GM18867 (cell line): ENCODE data around the gene RASA2.
"Not testable (repeated sequence)": the region's sequence is repeated elsewhere in the genome, so short reads cannot be mapped to it uniquely, and the experiment has no call there.

Experiments
- ATAC-seq: cut with Tn5 transposase; IDR thresholded peaks from one replicate; pipeline ENCODE4 v1.9.1; 2021; ENCODE audit warnings: mild to moderate bottlenecking, moderate library complexity; ENCODE audit not compliant: unreplicated experiment

RASA2 gene

GRCh38 chr3:141532609-141533008 is 45.8 kb downstream of the RASA2 start:
- no peak for ATAC-seq

GRCh38 chr3:141536017-141536416 is 49.2 kb downstream of the RASA2 start:
- not testable (repeated sequence) for ATAC-seq

- ATAC-seq: no peak
Measured at GRCh38 chr3:141537856-141538255, 51.0 kb downstream of the RASA2 start.

- no peak for ATAC-seq
Measured at GRCh38 chr3:141538568-141539240, 51.9 kb downstream of the RASA2 start.

DNA sequence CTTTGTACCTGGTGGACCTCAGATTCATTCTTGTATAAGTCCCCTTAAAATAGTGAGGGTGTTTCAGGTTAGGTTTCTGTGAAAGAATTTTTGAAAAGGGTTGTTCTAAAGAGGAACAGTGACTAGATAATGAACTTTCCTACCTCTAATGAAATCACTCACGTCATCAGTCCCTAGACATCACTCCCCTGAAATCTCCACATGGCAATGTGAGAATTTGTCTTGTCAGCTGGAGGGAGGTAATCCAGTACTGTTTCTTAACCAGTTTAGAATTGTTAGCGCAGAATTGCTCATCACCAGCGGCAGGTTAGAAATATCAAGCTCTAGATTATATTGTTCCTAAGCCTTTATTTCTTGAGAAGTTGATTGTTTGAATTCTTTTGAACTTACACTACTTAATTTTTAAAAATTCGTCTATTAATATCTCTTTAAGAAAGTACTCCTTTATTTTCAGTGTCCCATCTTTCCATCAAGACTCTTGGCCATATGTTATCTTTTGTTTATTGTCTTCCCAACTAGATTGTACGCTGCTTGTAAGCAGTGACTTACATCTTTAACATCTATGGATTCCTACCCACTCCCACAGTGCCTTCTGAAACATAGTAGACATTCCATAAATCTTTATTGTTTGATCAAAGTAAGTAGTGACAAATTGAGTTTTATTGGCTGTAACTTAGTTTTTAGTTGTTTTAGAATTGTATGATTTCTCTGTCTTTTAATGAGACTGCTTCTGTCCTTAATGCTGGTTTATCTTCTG is 52.8 kb downstream of the RASA2 start:
- no peak for ATAC-seq

DNA sequence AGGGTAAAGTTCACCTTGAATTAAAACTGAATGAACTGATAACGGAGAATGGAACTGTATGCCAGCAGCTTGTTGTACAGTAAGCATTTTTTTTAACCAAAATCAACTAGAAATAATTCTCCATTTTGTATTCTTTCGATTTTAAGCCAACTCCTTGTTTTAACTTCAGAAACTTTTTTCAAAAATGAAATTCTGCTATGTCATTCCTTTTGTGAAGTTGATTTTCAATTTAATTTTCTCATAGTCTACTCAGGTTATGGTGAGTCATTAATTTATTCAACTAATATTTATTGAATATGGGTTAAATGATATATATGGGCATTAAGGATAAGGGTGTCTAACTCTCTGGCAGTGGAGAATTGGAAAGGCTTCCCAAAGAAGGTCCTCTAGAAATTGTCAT is 53.7 kb downstream of the RASA2 start:
- no peak for ATAC-seq

DNA sequence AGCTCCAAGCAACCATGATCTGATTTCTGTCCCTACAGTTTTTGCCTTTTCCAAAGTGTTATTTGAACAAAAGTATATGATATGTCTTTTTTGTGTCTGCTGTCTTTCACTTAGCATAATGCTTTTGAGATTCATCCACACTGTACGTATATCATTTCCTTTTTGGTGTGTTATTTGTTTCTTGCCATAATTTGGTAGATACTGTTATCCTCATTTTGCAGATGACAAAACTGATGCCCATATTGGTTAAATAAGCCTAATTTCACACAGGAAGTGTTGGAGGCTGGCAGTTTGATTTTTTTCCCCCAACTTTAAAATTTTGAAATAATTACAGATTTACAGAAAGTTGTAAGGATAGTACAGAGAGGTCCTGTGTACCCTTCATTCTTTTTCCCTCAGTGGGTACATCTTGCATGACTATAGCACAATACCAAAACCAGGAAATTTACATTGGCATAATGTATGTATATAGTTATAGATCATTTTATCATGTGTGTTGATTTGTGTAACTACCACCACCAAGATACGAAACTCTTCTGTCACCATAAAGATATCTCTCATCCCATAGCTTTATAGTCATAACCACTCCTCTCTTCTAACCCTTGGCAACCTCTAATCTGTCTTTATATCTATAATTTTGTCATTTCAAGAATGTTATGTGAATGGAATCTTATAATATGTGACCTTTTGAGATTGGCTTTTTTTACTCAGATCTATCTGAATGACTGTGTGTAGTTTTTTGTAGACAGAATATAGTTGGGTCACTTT is 55.6 kb downstream of the RASA2 start:
- ATAC-seq: no peak

GRCh38 chr3:141542989-141543388 is 56.2 kb downstream of the RASA2 start:
- no peak for ATAC-seq

DNA sequence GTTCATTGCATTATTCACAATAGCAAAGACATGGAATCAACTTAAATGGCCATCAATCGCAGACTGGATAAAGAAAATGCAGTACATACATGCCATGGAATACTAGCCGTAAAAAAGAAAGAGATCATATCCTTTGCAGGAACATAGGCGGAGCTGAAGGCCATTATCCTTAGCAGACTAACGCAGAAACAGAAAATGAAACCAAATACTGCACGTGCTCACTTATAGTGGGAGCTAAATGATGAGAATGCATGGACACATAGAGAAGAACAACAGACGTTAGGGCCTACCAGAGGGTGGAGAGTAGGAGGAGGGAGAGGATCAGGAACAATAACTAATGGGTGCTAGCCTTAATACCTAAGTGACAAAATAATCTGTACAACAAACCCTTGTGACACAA is 57.9 kb downstream of the RASA2 start:
- no peak for ATAC-seq

GRCh38 chr3:141546081-141546480 is 59.3 kb downstream of the RASA2 start:
- no peak for ATAC-seq

DNA sequence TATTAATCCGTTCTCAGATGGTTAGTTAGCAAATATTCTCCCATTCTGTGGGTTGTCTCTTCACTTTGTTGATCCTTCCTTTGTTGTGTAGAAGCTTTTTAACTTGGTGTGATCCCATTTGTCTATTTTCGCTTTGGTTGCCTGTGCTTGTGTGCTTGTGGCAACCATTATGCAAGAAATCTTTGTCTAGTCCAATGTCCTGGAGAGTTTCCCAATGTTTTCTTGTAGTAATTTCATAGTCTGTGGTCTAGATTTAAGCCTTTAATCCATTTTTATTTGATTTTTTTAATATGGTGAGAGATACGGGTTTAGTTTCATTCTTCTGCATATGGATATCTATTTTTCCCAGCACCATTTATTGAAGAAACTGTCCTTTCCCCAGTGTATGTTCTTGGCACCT is 59.8 kb downstream of the RASA2 start:
- no peak for ATAC-seq

DNA sequence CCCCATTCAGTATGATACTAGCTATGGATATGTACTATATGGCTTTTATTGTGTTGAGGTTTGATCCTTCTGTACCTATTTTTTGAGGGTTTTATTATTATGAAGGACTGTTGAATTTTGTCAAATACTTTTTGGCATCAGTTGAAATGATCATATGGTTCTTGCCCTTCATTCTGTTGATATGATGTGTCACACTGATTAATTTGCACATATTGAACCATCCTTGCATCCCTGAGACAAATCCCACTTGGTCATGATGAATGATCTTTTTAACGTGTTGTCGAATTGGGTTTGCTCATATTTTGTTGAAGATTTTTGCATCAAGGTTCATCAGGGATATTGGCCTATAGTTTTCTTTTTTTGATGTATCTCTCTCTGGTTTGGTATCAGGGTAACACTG is 61.0 kb downstream of the RASA2 start:
- no peak for ATAC-seq

DNA sequence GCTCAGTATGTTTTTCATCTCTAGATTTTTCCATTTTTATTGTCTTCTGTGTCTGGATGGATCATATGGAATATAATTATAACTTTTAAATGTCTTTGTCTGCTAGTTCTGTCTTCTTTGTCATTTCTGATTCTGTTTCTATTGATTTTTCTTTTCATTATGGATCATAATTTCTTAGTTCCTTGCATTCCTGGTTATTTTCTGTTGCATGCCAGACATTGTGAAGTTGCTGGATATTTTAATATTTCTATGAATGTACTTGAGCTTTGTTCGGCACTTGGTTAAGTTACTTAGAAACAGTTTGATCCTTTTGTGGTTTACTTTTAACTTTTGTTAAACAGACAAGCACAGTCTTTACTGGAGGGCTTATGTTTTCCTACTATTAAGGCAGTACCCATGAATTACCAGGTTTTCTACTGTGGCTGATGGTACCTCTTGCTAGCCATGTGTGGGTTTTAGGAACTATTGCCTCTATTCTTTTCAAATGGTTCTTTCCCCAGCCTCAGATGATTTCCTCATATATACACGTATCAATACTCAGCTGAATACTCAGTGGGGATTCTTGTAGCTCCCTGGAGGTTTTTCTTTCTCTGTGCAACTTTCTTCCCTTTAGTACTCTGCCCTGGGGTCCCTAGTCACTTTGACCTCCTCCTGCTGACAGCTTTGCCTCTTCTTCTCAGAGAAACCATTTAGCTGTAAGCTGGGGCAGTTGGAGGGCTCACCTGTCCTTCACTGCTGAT is 64.3 kb downstream of the RASA2 start:
- ATAC-seq: no peak

DNA sequence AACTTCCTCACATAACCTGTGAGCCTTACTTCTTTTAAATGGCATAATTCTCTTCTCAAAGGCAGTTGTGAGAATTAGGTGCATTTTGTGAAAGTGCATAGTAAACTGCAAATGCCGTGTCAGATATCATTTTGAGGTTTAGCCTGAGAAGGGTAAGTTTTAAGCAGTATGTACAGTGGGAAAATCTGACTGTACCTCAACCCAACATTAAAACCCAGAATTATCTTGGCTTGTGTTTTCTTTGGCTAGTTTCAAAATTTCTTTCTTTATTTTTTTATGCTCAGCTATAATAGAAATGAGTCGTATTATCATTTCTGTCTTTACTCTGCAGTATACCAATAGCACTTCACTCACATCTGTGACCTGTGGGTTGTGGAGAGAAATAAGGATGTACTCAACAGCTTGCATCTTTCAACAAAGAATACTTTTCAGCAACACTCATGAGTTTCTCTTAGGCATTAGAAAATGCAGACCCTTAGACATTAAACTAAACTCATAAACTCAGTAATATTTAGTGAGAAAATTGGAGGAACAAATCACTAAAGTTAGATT is 65.7 kb downstream of the RASA2 start:
- no peak for ATAC-seq

GRCh38 chr3:141553055-141553454 is 66.2 kb downstream of the RASA2 start:
- no peak for ATAC-seq

DNA sequence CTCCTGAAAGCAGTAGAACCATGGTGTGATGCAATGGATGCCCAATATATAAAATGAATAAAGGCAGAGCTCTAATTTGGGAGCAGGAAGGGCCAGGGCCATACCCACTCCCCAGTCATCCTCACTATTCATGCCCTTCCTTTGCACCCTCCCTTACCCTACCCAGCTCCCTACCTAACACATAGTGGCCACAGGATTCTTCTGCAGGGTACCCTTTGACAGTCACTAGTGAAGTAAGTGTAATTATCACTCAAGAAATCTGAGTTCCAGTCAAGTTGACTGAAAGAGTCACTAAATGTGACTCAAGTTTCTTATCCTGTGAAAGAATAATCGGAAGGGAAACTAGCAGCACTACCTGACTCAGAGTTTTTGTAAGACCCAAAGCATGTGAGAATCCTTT is 69.2 kb downstream of the RASA2 start:
- ATAC-seq: no peak

DNA sequence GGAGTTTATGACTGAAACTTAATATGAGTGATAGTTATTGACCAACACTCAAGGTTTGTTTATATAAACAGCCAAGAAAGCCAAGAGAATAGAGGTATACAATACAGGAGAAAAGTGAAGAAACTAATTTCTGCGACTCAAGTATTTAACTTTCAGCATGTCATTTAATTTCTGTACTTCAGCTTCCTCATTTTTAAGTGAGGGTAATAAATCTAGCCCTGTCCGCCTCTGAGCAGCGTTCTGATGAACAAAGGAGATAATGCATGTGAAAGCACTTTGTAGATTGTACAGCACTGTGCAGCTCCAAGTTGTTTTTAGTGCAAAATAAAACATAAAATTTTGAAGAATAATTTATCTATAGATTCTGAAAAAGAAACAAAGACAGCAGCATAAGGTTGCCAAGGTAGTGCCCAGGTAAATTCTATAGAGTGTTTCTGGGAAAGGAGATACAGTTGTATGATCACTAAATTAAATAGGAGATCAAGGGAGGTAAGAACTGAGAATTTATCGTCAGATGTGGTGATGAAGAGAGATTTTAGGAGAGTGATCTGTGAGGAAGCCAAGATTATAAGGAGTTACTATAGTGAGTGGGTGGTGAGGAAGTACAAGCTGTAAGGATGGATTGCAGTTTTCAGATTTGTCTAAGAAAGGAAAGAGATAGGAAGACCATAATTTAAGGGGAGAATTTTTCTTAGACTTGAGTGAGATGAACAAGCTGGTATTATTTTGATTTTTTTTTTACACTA is 71.3 kb downstream of the RASA2 start:
- ATAC-seq: no peak

GRCh38 chr3:141561426-141562034 is 74.7 kb downstream of the RASA2 start:
- ATAC-seq: no peak

- ATAC-seq: no peak
Measured at GRCh38 chr3:141564241-141564640, 77.4 kb downstream of the RASA2 start.

DNA sequence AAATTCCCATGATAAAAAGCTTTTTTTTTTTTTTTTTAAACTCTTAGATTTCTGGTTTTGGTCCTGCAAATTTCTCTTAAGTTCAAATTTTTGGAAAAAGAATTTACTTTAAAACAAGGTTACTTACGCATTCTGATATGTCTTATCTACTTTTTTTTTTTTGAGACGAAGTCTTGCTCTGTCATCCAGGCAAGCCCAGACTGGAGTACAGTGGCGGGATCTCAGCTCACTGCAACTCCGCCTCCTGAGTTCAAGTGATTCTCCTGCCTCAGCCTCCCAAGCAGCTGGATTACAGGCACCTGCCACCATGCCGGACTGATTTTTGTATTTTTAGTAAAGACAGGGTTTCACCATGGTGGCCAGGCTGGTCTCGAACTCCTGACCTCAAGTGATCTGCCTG is 83.2 kb downstream of the RASA2 start:
- ATAC-seq: no peak
